ENCODE data around the gene SOCS6. TPM values are rescaled to one million over a fixed set of nuclear protein-coding genes. Genes with fewer than 3 reads are reported as not detected.

Gene SOCS6
- total RNA-seq, 1 donor from 2014 or later, result 16.0 TPM

GRCh38 chr18:70256184-70256583 is 32.7 kb upstream of the SOCS6 start:
- TF ChIP-seq POLR2A (IDR thresholded peaks at IDR 0.05) (no peak), CTCF (IDR thresholded peaks at IDR 0.05) (no peak), POLR2AphosphoS5 (IDR thresholded peaks at IDR 0.05; ENCODE audit: insufficient read depth in 1 of 2, low read depth in 1 of 2) (no peak)
- DNase-seq (ENCODE audit: extremely low spot score in 2 of 2), result no peak
- no peak overlapping the region for H3K27ac ChIP-seq
- no peaks in the 10 kb centered on the region for H3K9me3 ChIP-seq
- no peaks in the 10 kb centered on the region for H3K27me3 ChIP-seq
- H3K4me3 ChIP-seq, result no peak overlapping the region
- no peaks in the 10 kb centered on the region for H3K36me3 ChIP-seq
- intact Hi-C loops (cut with DNase I), result no loop called here
- H3K4me1 ChIP-seq, result no peaks in the 10 kb centered on the region

GRCh38 chr18:70256994-70257393 is 31.9 kb upstream of the SOCS6 start:
- Histone ChIP-seq H3K27me3 (no peaks in the 10 kb centered on the region), H3K9me3 (no peaks in the 10 kb centered on the region), H3K4me3 (no peak overlapping the region), H3K27ac (no peak overlapping the region), H3K36me3 (no peaks in the 10 kb centered on the region), H3K4me1 (no peaks in the 10 kb centered on the region)
- no peak for DNase-seq (ENCODE audit: extremely low spot score in 2 of 2)
- intact Hi-C loops (cut with DNase I), result no loop called here
- TF ChIP-seq POLR2A (IDR thresholded peaks at IDR 0.05) (no peak), POLR2AphosphoS5 (IDR thresholded peaks at IDR 0.05; ENCODE audit: insufficient read depth in 1 of 2, low read depth in 1 of 2) (no peak), CTCF (IDR thresholded peaks at IDR 0.05) (no peak)

- intact Hi-C loops (cut with DNase I), result no loop called here
- Histone ChIP-seq H3K4me3 (no peak overlapping the region), H3K9me3 (no peaks in the 10 kb centered on the region), H3K36me3 (no peaks in the 10 kb centered on the region), H3K4me1 (no peaks in the 10 kb centered on the region), H3K27ac (no peak overlapping the region), H3K27me3 (no peaks in the 10 kb centered on the region)
- TF ChIP-seq CTCF (IDR thresholded peaks at IDR 0.05) (no peak), POLR2A (IDR thresholded peaks at IDR 0.05) (no peak), POLR2AphosphoS5 (IDR thresholded peaks at IDR 0.05; ENCODE audit: insufficient read depth in 1 of 2, low read depth in 1 of 2) (no peak)
- DNase-seq (ENCODE audit: extremely low spot score in 2 of 2), result no peak
These were observed 30.6 kb upstream of the SOCS6 start for GRCh38 chr18:70258243-70258642.

GRCh38 chr18:70260683-70261082 is 28.2 kb upstream of the SOCS6 start:
- intact Hi-C loops (cut with DNase I), result no loop called here
- TF ChIP-seq POLR2AphosphoS5 (IDR thresholded peaks at IDR 0.05; ENCODE audit: insufficient read depth in 1 of 2, low read depth in 1 of 2) (no peak), CTCF (IDR thresholded peaks at IDR 0.05) (no peak), POLR2A (IDR thresholded peaks at IDR 0.05) (no peak)

GRCh38 chr18:70261141-70261788 is 27.6 kb upstream of the SOCS6 start:
- DNase-seq (ENCODE audit: extremely low spot score in 2 of 2), result no peak
- intact Hi-C loops (cut with DNase I), result no loop called here

More at GRCh38 chr18:70260683-70261082, 28.2 kb upstream of the SOCS6 start:
- H3K4me3 ChIP-seq, result no peak overlapping the region
- H3K9me3 ChIP-seq, result no peaks in the 10 kb centered on the region
- no peak for DNase-seq (ENCODE audit: extremely low spot score in 2 of 2)
- H3K27me3 ChIP-seq, result no peaks in the 10 kb centered on the region
- no peak overlapping the region for H3K27ac ChIP-seq
- H3K4me1 ChIP-seq, result no peaks in the 10 kb centered on the region
- H3K36me3 ChIP-seq, result no peaks in the 10 kb centered on the region

More at GRCh38 chr18:70261141-70261788, 27.6 kb upstream of the SOCS6 start:
- no peaks in the 10 kb centered on the region for H3K9me3 ChIP-seq
- H3K36me3 ChIP-seq, result no peaks in the 10 kb centered on the region
- no peaks in the 10 kb centered on the region for H3K4me1 ChIP-seq
- no peak overlapping the region for H3K27ac ChIP-seq
- TF ChIP-seq POLR2A (IDR thresholded peaks at IDR 0.05) (no peak), POLR2AphosphoS5 (IDR thresholded peaks at IDR 0.05; ENCODE audit: insufficient read depth in 1 of 2, low read depth in 1 of 2) (no peak), CTCF (IDR thresholded peaks at IDR 0.05) (no peak)
- no peak overlapping the region for H3K4me3 ChIP-seq
- H3K27me3 ChIP-seq, result no peaks in the 10 kb centered on the region
